ENCODE measurements around the gene MGAT4B.

- no peak for TF ChIP-seq CTCF (IDR thresholded peaks at IDR 0.05)
- TF ChIP-seq POLR2A (IDR thresholded peaks at IDR 0.05), result no peak
Measured at GRCh38 chr5:179777456-179777855, 29.2 kb downstream of the MGAT4B start.
